Measurements from ENCODE around the gene MT3.

MT3 gene

GRCh38 chr16:56633535-56633934, 44.2 kb downstream of the MT3 start:
- H3K36me3 ChIP-seq (ENCODE audit: control insufficient read depth, insufficient read depth, low read length, severe bottlenecking): no peaks in the 10 kb centered on the region
- H3K9me3 ChIP-seq (ENCODE audit: control insufficient read depth, low read length): no peaks in the 10 kb centered on the region
- no peak overlapping the region for H3K9ac ChIP-seq (ENCODE audit: low read length)
- H3K4me3 ChIP-seq (ENCODE audit: low read length): peak overlapping the region; percentile 84
- H3K27me3 ChIP-seq (replicated peaks; ENCODE audit: control insufficient read depth, insufficient read depth, low read length): no peaks in the 10 kb centered on the region
- H3K4me1 ChIP-seq (ENCODE audit: control insufficient read depth, insufficient read depth, low read length): peaks cover 13% of the 10 kb centered on the region
- no peak for DNase-seq (ENCODE audit: low read depth)

- Histone ChIP-seq H3K9me3 (ENCODE audit: control insufficient read depth, low read length) (no peaks in the 10 kb centered on the region), H3K36me3 (ENCODE audit: control insufficient read depth, insufficient read depth, low read length, severe bottlenecking) (no peaks in the 10 kb centered on the region), H3K9ac (ENCODE audit: low read length) (no peak overlapping the region), H3K27me3 (replicated peaks; ENCODE audit: control insufficient read depth, insufficient read depth, low read length) (no peaks in the 10 kb centered on the region), H3K4me1 (ENCODE audit: control insufficient read depth, insufficient read depth, low read length) (peaks cover 15% of the 10 kb centered on the region), H3K4me3 (ENCODE audit: low read length) (no peak overlapping the region)
- DNase-seq (ENCODE audit: low read depth): peak; percentile 17
Observed at GRCh38 chr16:56634715-56635440, 45.5 kb downstream of the MT3 start.

- H3K27me3 ChIP-seq (replicated peaks; ENCODE audit: control insufficient read depth, insufficient read depth, low read length): no peaks in the 10 kb centered on the region
- no peak for DNase-seq (ENCODE audit: low read depth)
- no peaks in the 10 kb centered on the region for H3K36me3 ChIP-seq (ENCODE audit: control insufficient read depth, insufficient read depth, low read length, severe bottlenecking)
- no peak overlapping the region for H3K9ac ChIP-seq (ENCODE audit: low read length)
- H3K9me3 ChIP-seq (ENCODE audit: control insufficient read depth, low read length): no peaks in the 10 kb centered on the region
- H3K4me3 ChIP-seq (ENCODE audit: low read length): no peak overlapping the region
- peaks cover 15% of the 10 kb centered on the region for H3K4me1 ChIP-seq (ENCODE audit: control insufficient read depth, insufficient read depth, low read length)
Observed at GRCh38 chr16:56635441-56635967, 46.2 kb downstream of the MT3 start.

- no peak for DNase-seq (ENCODE audit: low read depth)
- Histone ChIP-seq H3K4me3 (ENCODE audit: low read length) (no peak overlapping the region), H3K9ac (ENCODE audit: low read length) (no peak overlapping the region), H3K9me3 (ENCODE audit: control insufficient read depth, low read length) (no peaks in the 10 kb centered on the region), H3K36me3 (ENCODE audit: control insufficient read depth, insufficient read depth, low read length, severe bottlenecking) (no peaks in the 10 kb centered on the region), H3K27me3 (replicated peaks; ENCODE audit: control insufficient read depth, insufficient read depth, low read length) (no peaks in the 10 kb centered on the region), H3K4me1 (ENCODE audit: control insufficient read depth, insufficient read depth, low read length) (peaks cover 14% of the 10 kb centered on the region)
Observed at GRCh38 chr16:56636616-56637413, 47.5 kb downstream of the MT3 start.

GRCh38 chr16:56637814-56638750, 48.8 kb downstream of the MT3 start, which contains the start of gene MT1A:
TSS of gene MT1A (plus strand) at chr16:56638666. CDS start at chr16:56638739, 73 bp downstream.
- Histone ChIP-seq H3K36me3 (ENCODE audit: control insufficient read depth, insufficient read depth, low read length, severe bottlenecking) (no peaks in the 10 kb centered on the region), H3K27me3 (replicated peaks; ENCODE audit: control insufficient read depth, insufficient read depth, low read length) (no peaks in the 10 kb centered on the region), H3K9me3 (ENCODE audit: control insufficient read depth, low read length) (no peaks in the 10 kb centered on the region), H3K9ac (ENCODE audit: low read length) (peak within 1 kb of the TSS; percentile 77), H3K4me1 (ENCODE audit: control insufficient read depth, insufficient read depth, low read length) (peaks cover 13% of the 10 kb centered on the region), H3K4me3 (ENCODE audit: low read length) (peak within 1 kb of the TSS; percentile 81)
- peak; percentile 39 for DNase-seq (ENCODE audit: low read depth)

GRCh38 chr16:56639045-56639444, 49.7 kb downstream of the MT3 start:
- no peak overlapping the region for H3K4me3 ChIP-seq (ENCODE audit: low read length)
- no peak for DNase-seq (ENCODE audit: low read depth)
- no peaks in the 10 kb centered on the region for H3K36me3 ChIP-seq (ENCODE audit: control insufficient read depth, insufficient read depth, low read length, severe bottlenecking)
- H3K9me3 ChIP-seq (ENCODE audit: control insufficient read depth, low read length): no peaks in the 10 kb centered on the region
- H3K27me3 ChIP-seq (replicated peaks; ENCODE audit: control insufficient read depth, insufficient read depth, low read length): peaks cover 3% of the 10 kb centered on the region
- no peak overlapping the region for H3K9ac ChIP-seq (ENCODE audit: low read length)
- peaks cover 20% of the 10 kb centered on the region for H3K4me1 ChIP-seq (ENCODE audit: control insufficient read depth, insufficient read depth, low read length)

GRCh38 chr16:56640076-56640475, 50.7 kb downstream of the MT3 start:
- no peaks in the 10 kb centered on the region for H3K9me3 ChIP-seq (ENCODE audit: control insufficient read depth, low read length)
- peaks cover 20% of the 10 kb centered on the region for H3K4me1 ChIP-seq (ENCODE audit: control insufficient read depth, insufficient read depth, low read length)
- DNase-seq (ENCODE audit: low read depth): no peak
- no peak overlapping the region for H3K9ac ChIP-seq (ENCODE audit: low read length)
- H3K4me3 ChIP-seq (ENCODE audit: low read length): no peak overlapping the region
- H3K27me3 ChIP-seq (replicated peaks; ENCODE audit: control insufficient read depth, insufficient read depth, low read length): peaks cover 9% of the 10 kb centered on the region
- H3K36me3 ChIP-seq (ENCODE audit: control insufficient read depth, insufficient read depth, low read length, severe bottlenecking): no peaks in the 10 kb centered on the region

Measured in adipocyte (in vitro differentiated cells).